ENCODE data around the gene LRRTM4. TPM values are rescaled to one million over a fixed set of nuclear protein-coding genes. Genes with fewer than 3 reads are reported as not detected.
"Not testable (repeated sequence)": the region's sequence is repeated elsewhere in the genome, so short reads cannot be mapped to it uniquely, and the experiment has no call there.

The LRRTM4 gene
- total RNA-seq, 1 experiment from 2014 or later, result 2.6 TPM

DNA sequence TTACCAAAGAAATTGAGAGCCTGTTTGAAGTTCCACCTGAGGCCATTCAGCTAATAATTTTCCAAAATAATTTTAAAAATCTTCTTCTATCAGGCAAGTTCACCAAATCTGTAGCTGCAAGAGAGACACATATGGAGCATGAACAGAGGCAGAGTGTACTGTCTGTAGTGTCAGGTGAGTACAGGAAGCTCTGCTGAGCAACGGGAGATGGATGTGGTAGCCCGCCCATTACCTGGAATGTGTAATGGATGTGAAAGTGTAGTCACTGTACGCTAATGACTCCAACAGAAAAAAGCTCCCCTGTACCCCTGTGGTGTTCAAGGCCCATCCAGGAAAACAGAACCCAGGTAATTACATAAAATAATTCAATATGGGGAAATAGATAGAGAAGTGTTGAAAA lies 311.5 kb downstream of the LRRTM4 start:
- in situ Hi-C loops (cut with HindIII; ENCODE audit: low pct_unique_long_range_greater_than_20kb, low sequenced_read_pairs), result no loop called here
- DNase-seq (ENCODE audit: low read depth), result no peak

DNA sequence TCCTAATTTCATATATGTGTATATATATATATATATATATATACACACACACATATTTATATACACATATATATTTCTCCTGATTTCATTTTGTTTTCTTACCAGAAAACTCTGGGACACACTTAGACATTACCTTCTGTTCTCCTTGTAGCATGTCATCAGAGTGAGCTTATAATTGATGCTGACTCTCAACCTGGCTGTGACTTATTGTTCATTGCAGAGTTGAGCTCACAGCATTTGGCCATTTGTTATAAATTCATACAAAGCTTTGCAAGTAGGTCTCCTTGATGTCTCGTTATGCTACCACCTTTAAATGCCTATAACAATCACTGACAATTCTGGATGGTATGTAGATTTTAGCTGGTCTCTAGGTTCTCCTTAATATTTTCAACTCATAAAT lies 314.8 kb downstream of the LRRTM4 start:
- no peak for DNase-seq (ENCODE audit: low read depth)
- in situ Hi-C loops (cut with HindIII; ENCODE audit: low pct_unique_long_range_greater_than_20kb, low sequenced_read_pairs), result no loop called here

GRCh38 chr2:77201755-77202154 lies 320.4 kb downstream of the LRRTM4 start:
- DNase-seq (ENCODE audit: low read depth), result no peak
- in situ Hi-C loops (cut with HindIII; ENCODE audit: low pct_unique_long_range_greater_than_20kb, low sequenced_read_pairs), result no loop called here

- in situ Hi-C loops (cut with HindIII; ENCODE audit: low pct_unique_long_range_greater_than_20kb, low sequenced_read_pairs), result no loop called here
- DNase-seq (ENCODE audit: low read depth), result no peak
Measured at GRCh38 chr2:77199411-77199810, 322.8 kb downstream of the LRRTM4 start.

GRCh38 chr2:77193858-77194448 lies 328.2 kb downstream of the LRRTM4 start:
- DNase-seq (ENCODE audit: low read depth), result no peak
- in situ Hi-C loops (cut with HindIII; ENCODE audit: low pct_unique_long_range_greater_than_20kb, low sequenced_read_pairs), result no loop called here

GRCh38 chr2:77192811-77193289 lies 329.3 kb downstream of the LRRTM4 start:
- DNase-seq (ENCODE audit: low read depth), result no peak
- in situ Hi-C loops (cut with HindIII; ENCODE audit: low pct_unique_long_range_greater_than_20kb, low sequenced_read_pairs), result no loop called here

- in situ Hi-C loops (cut with HindIII; ENCODE audit: low pct_unique_long_range_greater_than_20kb, low sequenced_read_pairs), result no loop called here
- no peak for DNase-seq (ENCODE audit: low read depth)
Measured at GRCh38 chr2:77191665-77192064, 330.5 kb downstream of the LRRTM4 start.

- in situ Hi-C loops (cut with HindIII; ENCODE audit: low pct_unique_long_range_greater_than_20kb, low sequenced_read_pairs), result no loop called here
- DNase-seq (ENCODE audit: low read depth), result no peak
Measured at GRCh38 chr2:77190721-77191346, 331.3 kb downstream of the LRRTM4 start.

GRCh38 chr2:77185052-77185451 lies 337.1 kb downstream of the LRRTM4 start:
- no peak for DNase-seq (ENCODE audit: low read depth)
- in situ Hi-C loops (cut with HindIII; ENCODE audit: low pct_unique_long_range_greater_than_20kb, low sequenced_read_pairs), result no loop called here

- DNase-seq (ENCODE audit: low read depth), result no peak
- in situ Hi-C loops (cut with HindIII; ENCODE audit: low pct_unique_long_range_greater_than_20kb, low sequenced_read_pairs), result no loop called here
Measured at GRCh38 chr2:77179297-77179696, 342.9 kb downstream of the LRRTM4 start.

- DNase-seq (ENCODE audit: low read depth); in situ Hi-C loops (cut with HindIII; ENCODE audit: low pct_unique_long_range_greater_than_20kb, low sequenced_read_pairs): not testable (repeated sequence)
Measured at GRCh38 chr2:77175266-77175780, 346.9 kb downstream of the LRRTM4 start.

GRCh38 chr2:77169426-77169825 lies 352.8 kb downstream of the LRRTM4 start:
- peak; percentile 45 for DNase-seq (ENCODE audit: low read depth)
- in situ Hi-C loops (cut with HindIII; ENCODE audit: low pct_unique_long_range_greater_than_20kb, low sequenced_read_pairs), result no loop called here

- in situ Hi-C loops (cut with HindIII; ENCODE audit: low pct_unique_long_range_greater_than_20kb, low sequenced_read_pairs); DNase-seq (ENCODE audit: low read depth): not testable (repeated sequence)
Measured at GRCh38 chr2:77164021-77164420, 358.2 kb downstream of the LRRTM4 start.

GRCh38 chr2:77161009-77161408 lies 361.2 kb downstream of the LRRTM4 start:
- in situ Hi-C loops (cut with HindIII; ENCODE audit: low pct_unique_long_range_greater_than_20kb, low sequenced_read_pairs), result no loop called here
- peak; percentile 89 for DNase-seq (ENCODE audit: low read depth)

DNA sequence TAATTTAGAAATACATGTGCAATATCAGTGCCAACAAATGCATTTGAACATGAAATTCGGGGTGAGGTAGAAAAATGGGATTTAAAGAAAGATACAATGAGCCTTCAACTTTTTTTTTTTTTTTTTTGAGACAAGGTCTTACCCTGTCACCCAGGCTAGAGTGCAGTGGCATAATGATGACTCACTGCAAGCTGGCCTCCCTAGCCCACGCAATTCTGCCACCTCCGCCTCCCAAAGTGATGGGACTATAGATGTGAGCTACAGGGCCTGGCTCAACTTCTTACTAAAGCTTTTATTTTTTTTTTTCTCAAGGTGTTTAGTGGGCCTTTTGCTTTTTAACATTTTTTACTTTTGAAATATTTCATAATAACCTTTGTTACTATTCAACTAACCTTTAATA lies 365.6 kb downstream of the LRRTM4 start:
- in situ Hi-C loops (cut with HindIII; ENCODE audit: low pct_unique_long_range_greater_than_20kb, low sequenced_read_pairs), result no loop called here
- no peak for DNase-seq (ENCODE audit: low read depth)

GRCh38 chr2:77155511-77155910 lies 366.7 kb downstream of the LRRTM4 start:
- in situ Hi-C loops (cut with HindIII; ENCODE audit: low pct_unique_long_range_greater_than_20kb, low sequenced_read_pairs), result no loop called here
- DNase-seq (ENCODE audit: low read depth), result no peak

DNA sequence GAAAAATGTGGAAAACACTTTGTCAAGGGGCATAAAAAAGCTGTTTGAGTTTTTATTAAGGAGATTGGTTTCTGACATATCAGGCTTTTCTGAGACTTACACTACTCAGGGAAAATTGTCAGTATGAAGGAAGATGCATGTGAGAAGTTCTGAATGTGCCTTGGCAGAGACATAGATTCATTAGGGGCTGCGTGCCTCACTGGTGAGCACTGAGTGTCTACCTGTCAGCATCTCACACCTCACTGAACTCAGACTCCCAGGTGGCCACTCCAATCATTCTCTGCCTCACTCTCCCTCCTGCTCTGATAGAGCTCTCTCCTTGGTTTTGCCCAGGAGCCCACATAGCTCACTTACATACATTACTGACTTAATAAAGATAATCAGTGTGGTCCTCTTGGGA lies 372.6 kb downstream of the LRRTM4 start:
- in situ Hi-C loops (cut with HindIII; ENCODE audit: low pct_unique_long_range_greater_than_20kb, low sequenced_read_pairs), result no loop called here
- DNase-seq (ENCODE audit: low read depth), result no peak

- DNase-seq (ENCODE audit: low read depth), result no peak
- in situ Hi-C loops (cut with HindIII; ENCODE audit: low pct_unique_long_range_greater_than_20kb, low sequenced_read_pairs), result no loop called here
Measured at GRCh38 chr2:77147153-77147552, 375.0 kb downstream of the LRRTM4 start.

- no peak for DNase-seq (ENCODE audit: low read depth)
- in situ Hi-C loops (cut with HindIII; ENCODE audit: low pct_unique_long_range_greater_than_20kb, low sequenced_read_pairs), result no loop called here
Measured at GRCh38 chr2:77144772-77145171, 377.4 kb downstream of the LRRTM4 start.

DNA sequence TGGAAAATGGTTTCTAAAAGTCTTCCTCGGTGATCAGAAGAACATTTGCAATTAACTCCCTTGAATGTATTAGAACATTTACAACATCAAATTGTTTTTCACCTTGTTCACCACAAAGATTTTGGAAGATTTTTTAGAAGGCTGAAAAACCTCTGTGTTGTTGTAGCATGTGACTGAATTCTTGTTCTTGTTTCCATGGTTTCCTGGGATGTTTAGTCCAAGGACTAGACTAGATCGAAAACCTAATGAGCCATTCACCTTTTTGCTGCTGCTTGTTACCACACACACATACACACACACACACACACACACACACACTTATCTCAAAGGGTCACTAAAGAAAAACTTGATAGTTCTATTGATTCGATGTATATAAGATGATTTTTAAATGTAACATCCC lies 380.0 kb downstream of the LRRTM4 start:
- in situ Hi-C loops (cut with HindIII; ENCODE audit: low pct_unique_long_range_greater_than_20kb, low sequenced_read_pairs), result no loop called here
- no peak for DNase-seq (ENCODE audit: low read depth)
